ENCODE data around the gene RHBDF2. TPM values are rescaled to one million over a fixed set of nuclear protein-coding genes. Genes with fewer than 3 reads are reported as not detected.

RHBDF2 gene
- total RNA-seq, 1 donor from 2014 or later = 47.8 TPM

DNA sequence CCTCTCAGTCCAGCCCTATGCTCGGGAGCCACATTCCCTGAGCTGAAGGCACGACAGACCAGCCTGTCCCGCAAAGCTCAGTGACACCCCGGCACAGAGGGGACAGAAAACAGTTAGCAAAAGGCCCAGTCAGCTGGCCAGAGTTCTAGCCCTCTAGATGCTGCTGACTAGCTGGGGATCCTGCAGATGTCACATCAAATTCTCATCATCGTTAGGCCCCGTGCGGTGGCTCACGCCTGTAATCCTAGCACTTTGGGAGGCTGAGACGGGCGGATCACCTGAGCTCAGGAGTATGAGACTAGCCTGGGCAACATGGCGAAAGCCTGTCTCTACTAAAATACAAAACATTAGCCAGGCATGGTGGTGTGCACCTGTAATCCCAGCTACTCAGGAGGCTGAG lies 65.5 kb downstream of the RHBDF2 start:
- Histone ChIP-seq H3K9me3 (no peaks in the 10 kb centered on the region), H3K4me1 (peaks cover 6% of the 10 kb centered on the region), H3K27ac (no peak overlapping the region), H3K36me3 (no peaks in the 10 kb centered on the region), H3K27me3 (ENCODE audit: low read depth) (no peaks in the 10 kb centered on the region), H3K4me3 (no peak overlapping the region)
- TF ChIP-seq, protein P1, sequence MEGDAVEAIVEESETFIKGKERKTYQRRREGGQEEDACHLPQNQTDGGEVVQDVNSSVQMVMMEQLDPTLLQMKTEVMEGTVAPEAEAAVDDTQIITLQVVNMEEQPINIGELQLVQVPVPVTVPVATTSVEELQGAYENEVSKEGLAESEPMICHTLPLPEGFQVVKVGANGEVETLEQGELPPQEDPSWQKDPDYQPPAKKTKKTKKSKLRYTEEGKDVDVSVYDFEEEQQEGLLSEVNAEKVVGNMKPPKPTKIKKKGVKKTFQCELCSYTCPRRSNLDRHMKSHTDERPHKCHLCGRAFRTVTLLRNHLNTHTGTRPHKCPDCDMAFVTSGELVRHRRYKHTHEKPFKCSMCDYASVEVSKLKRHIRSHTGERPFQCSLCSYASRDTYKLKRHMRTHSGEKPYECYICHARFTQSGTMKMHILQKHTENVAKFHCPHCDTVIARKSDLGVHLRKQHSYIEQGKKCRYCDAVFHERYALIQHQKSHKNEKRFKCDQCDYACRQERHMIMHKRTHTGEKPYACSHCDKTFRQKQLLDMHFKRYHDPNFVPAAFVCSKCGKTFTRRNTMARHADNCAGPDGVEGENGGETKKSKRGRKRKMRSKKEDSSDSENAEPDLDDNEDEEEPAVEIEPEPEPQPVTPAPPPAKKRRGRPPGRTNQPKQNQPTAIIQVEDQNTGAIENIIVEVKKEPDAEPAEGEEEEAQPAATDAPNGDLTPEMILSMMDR (IDR thresholded peaks at IDR 0.05) = no peak
- intact Hi-C loops (cut with DNase I) = no loop called here
- DNase-seq (no peak), ATAC-seq (no peak)

GRCh38 chr17:76434870-76435269 lies 66.4 kb downstream of the RHBDF2 start:
- Histone ChIP-seq H3K27ac (no peak overlapping the region), H3K36me3 (no peaks in the 10 kb centered on the region), H3K9me3 (no peaks in the 10 kb centered on the region), H3K27me3 (ENCODE audit: low read depth) (no peaks in the 10 kb centered on the region), H3K4me1 (peaks cover 7% of the 10 kb centered on the region), H3K4me3 (no peak overlapping the region)
- TF ChIP-seq, protein P1 (IDR thresholded peaks at IDR 0.05) = no peak
- DNase-seq (no peak), ATAC-seq (no peak)
- intact Hi-C loops (cut with DNase I) = no loop called here

DNA sequence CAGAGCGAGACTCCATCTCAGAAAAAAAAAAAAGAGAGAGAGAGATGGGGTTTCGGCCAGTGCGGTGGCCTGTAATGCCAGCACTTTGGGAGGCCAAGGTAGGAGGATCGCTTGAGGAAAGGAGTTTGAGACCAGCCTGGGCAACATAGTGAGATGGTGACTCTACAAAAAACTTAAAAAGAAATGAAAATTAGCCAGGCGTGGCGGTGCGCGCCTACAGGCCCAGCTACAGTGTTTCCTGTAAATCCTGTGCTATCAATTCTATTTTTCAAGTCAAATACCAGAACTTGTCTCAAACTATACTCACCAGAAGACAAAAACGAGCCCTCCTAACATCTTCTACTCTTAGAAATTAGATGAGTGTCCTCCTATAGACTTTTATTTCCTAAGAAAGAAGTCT lies 67.5 kb downstream of the RHBDF2 start:
- Histone ChIP-seq H3K27ac (no peak overlapping the region), H3K36me3 (no peaks in the 10 kb centered on the region), H3K9me3 (no peaks in the 10 kb centered on the region), H3K4me3 (no peak overlapping the region), H3K4me1 (peaks cover 7% of the 10 kb centered on the region), H3K27me3 (ENCODE audit: low read depth) (no peaks in the 10 kb centered on the region)
- DNase-seq = no peak
- ATAC-seq = no peak
- TF ChIP-seq, protein P1 (IDR thresholded peaks at IDR 0.05) = no peak
- intact Hi-C loops (cut with DNase I) = no loop called here

GRCh38 chr17:76432712-76433336 lies 68.4 kb downstream of the RHBDF2 start:
- H3K27ac ChIP-seq = no peak overlapping the region
- ATAC-seq (no peak), DNase-seq (no peak)
- peaks cover 15% of the 10 kb centered on the region for H3K4me1 ChIP-seq
- TF ChIP-seq, protein P1 (IDR thresholded peaks at IDR 0.05) = peak; percentile 25
- H3K36me3 ChIP-seq = no peaks in the 10 kb centered on the region
- intact Hi-C loops (cut with DNase I) = no loop called here
- no peak overlapping the region for H3K4me3 ChIP-seq
- no peaks in the 10 kb centered on the region for H3K27me3 ChIP-seq (ENCODE audit: low read depth)
- H3K9me3 ChIP-seq = no peaks in the 10 kb centered on the region

- H3K27me3 ChIP-seq (ENCODE audit: low read depth) = no peaks in the 10 kb centered on the region
- H3K27ac ChIP-seq = no peak overlapping the region
- TF ChIP-seq, protein P1 (IDR thresholded peaks at IDR 0.05) = no peak
- intact Hi-C loops (cut with DNase I) = no loop called here
- no peak overlapping the region for H3K4me3 ChIP-seq
- no peaks in the 10 kb centered on the region for H3K36me3 ChIP-seq
- ATAC-seq (peak; percentile 34 to 64), DNase-seq (no peak)
- H3K4me1 ChIP-seq = peaks cover 23% of the 10 kb centered on the region
- no peaks in the 10 kb centered on the region for H3K9me3 ChIP-seq
Measured at GRCh38 chr17:76432004-76432403, 69.2 kb downstream of the RHBDF2 start.

Data from lower lobe of right lung (tissue), 2 donors.